HG03520 (cell line): ENCODE measurements around the gene HELT.

Experiments used
- ATAC-seq: cut with Tn5 transposase; IDR thresholded peaks from one replicate; pipeline ENCODE4 v1.9.1; 2021; ENCODE audit warnings: mild to moderate bottlenecking, moderate library complexity; ENCODE audit not compliant: unreplicated experiment

Gene HELT

GRCh38 chr4:185003596-185004351 lies 14.5 kb upstream of the HELT start:
- no peak for ATAC-seq

- peak; percentile 29 for ATAC-seq
These were observed 13.6 kb upstream of the HELT start for GRCh38 chr4:185004562-185005218.

- peak; percentile 88 for ATAC-seq
These were observed 13.0 kb upstream of the HELT start for GRCh38 chr4:185005219-185005819.

GRCh38 chr4:185011408-185011807 lies 6.9 kb upstream of the HELT start:
- no peak for ATAC-seq

GRCh38 chr4:185013417-185014125 lies 4.7 kb upstream of the HELT start:
- no peak for ATAC-seq

- ATAC-seq, result no peak
These were observed 3.2 kb upstream of the HELT start for GRCh38 chr4:185015108-185015507.

GRCh38 chr4:185016101-185016940 lies 2.0 kb upstream of the HELT start:
- no peak for ATAC-seq

GRCh38 chr4:185016946-185017758 lies 1.1 kb upstream of the HELT start:
- ATAC-seq, result no peak

DNA sequence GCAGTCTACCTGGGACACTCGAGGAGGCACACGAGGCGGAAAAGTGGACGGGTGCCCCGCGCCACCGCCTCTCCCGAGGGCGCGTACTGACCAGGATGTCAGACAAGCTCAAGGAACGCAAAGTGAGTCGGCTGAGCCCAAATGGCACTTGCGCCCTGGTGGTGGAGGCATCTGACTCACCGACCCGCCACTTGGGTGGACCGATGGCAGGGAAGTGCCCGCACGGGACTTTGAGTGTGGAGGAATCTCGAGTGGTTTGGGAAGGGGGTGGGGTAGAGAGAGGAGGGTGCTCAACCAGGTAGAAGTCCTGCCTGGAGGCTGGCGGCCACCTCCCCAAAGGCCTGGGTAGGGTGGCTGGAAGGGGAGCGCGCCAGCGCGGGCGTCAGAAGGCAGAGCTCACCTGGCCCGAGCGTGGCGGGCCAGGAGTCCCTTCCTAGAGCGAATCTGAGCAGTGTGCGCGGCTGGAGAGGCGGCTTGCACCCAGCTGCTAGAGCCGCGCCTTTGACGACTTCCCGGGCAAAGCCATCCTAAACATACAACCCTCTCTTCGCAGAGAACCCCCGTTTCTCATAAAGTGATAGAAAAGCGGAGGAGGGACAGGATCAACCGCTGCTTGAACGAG lies 655 bp downstream of the HELT start:
- no peak for ATAC-seq

- no peak for ATAC-seq
These were observed 1.4 kb downstream of the HELT start for GRCh38 chr4:185019456-185020292.

DNA sequence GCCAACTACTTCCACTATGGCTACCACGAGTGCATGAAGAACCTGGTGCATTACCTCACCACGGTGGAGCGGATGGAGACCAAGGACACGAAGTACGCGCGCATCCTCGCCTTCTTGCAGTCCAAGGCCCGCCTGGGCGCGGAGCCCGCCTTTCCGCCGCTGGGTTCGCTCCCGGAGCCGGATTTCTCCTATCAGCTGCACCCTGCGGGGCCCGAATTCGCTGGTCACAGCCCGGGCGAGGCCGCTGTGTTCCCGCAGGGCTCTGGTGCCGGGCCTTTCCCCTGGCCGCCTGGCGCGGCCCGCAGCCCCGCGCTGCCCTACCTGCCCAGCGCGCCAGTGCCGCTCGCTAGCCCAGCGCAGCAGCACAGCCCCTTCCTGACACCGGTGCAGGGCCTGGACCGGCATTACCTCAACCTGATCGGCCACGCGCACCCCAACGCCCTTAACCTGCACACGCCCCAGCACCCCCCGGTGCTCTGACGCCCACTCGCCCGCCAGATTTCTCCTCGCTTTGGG lies 2.1 kb downstream of the HELT start:
- ATAC-seq, result no peak

DNA sequence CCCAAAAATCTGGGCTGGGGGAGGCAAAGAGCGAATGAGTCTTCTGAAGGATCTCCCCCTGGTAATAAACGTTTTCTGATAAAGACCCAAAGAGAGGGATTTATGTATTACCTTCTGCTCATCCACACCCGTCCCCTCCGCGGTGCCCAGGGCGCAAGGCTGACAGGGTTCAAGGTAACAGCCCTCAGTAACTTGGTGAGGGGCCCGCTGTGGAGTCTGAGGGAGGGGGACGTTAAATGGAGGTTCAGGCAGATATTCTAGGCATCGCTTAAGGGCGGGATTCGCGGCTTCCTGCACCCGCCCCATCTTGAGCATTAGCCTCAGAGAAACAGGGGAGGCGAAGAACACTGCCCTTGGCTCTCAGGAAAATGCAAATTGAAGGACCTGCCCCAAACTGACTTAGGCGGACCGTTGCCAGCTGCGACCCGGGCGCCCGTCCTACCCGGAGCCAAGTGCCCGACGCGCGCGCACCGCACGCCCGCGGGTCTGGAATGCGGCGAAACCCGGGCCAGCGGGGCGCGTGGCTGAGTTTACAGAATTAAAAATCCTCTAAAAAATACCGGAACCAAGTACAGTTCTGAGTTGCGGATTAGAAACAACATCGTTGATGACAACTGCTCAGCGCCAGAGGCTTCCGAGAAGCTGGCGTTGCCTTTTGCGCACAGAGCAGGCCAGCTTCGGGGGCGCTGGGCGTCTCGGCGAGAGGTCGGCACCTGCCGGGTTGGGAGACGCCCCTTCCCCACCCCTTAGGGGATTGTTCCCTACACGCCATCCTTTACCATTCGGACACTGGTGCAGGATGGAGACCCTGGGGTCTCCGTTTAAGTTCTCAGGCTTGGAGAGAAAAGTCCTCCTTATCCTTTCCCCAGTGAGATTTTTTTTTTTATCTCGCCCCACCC lies 2.8 kb downstream of the HELT start:
- no peak for ATAC-seq

- no peak for ATAC-seq
These were observed 5.2 kb downstream of the HELT start for GRCh38 chr4:185023471-185023870.

- no peak for ATAC-seq
These were observed 10.3 kb downstream of the HELT start for GRCh38 chr4:185028625-185029024.

DNA sequence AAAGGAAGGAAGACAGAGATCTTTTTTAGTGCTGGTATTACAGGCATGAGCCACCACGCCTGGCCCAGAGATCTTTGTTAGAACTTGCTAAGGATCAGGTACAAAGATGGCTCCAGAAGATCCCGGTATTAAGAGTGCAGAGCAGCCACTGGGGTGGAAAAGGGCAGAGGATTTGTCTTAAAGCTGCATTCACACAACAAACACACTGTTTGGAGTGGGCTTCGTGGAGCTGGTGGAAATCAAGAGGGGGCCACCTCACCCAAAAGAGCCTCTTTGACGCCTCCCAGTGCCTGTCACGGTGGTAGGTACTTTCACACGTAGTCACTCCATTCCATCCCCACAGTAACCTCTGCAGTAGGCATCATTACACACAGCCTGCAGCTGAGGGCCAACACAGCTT lies 13.3 kb downstream of the HELT start:
- ATAC-seq, result no peak

- no peak for ATAC-seq
These were observed 14.8 kb downstream of the HELT start for GRCh38 chr4:185033072-185033471.

DNA sequence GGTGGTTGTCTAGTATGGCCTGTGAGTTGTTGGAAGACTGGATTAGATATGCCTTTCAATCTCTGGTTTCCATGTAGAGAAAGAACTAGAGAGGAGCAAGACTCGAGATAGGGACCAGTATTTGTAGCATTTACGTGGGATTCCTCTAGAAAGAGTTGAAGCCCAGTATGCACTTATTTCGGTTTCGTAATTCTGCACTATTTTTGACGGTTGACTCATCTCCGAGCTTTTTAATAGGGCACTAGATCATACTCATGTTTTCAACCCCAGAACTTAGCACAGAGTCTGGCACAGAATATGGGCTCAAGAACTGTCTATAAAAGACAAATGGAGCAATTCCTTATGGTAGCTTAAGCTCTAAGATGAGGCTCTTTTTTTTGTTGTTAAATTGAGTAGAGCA lies 15.7 kb downstream of the HELT start:
- peak; percentile 75 for ATAC-seq
